HG03571 (cell line): Measurements from ENCODE around the gene ANKRD28.
"Not testable (repeated sequence)": the region's sequence is repeated elsewhere in the genome, so short reads cannot be mapped to it uniquely, and the experiment has no call there.

Experiments used
- ATAC-seq: cut with Tn5 transposase; IDR thresholded peaks from one replicate; pipeline ENCODE4 v1.9.1; 2021; ENCODE audit not compliant: unreplicated experiment

Gene ANKRD28

DNA sequence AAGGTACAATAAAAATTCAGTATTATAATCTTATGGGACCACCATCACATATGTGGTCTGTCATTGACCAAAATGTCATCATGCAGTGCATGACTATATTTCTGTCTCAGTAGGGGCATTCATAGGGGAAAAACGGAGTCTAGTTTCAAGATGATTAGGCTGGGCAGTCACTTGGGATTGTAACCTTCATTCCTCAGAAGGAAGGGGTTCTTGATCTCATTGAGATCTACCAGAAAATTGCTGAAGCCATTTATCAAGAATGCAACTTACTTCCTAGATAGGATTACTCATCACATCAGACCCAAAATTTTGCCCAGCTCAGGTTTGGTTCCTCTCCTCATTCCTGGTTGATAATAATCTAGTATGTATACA, 158.9 kb downstream of the ANKRD28 start:
- no peak for ATAC-seq

DNA sequence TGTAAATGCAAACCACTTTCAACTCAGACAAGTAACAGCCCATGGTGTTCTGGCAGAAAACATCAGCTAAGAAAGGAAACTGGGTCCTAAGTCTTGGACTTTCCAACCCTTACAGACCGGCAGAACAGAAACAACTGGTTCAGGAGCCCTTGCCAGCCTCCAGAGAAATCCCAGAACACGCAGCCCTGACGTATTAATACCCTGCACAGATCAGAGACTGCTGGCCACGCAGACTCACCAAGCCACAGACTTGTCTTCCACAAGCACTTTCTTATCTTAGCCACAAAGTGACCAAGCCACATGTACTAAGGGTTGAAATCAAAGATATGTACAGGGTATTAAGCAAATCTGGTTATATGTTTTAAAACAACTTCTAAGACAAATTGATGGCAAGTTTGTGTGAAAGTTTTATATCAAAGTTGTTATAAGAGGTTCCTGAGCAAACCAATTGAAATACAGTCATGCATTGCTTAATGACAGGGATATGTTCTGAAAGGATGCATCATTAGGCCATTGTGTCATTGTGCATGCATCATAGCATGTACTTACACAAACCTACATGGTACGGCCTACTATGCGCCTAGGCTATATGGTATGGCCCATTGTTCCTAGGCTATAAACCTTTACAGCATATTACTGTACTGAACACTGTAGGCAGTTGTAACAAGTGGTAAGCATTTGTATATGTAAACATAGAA, 159.4 kb downstream of the ANKRD28 start:
- ATAC-seq, result no peak

GRCh38 chr3:15637131-15637951, 160.4 kb downstream of the ANKRD28 start:
- ATAC-seq, result no peak

- no peak for ATAC-seq
Measured at GRCh38 chr3:15636028-15636709, 161.6 kb downstream of the ANKRD28 start.

- no peak for ATAC-seq
Measured at GRCh38 chr3:15635121-15635661, 162.6 kb downstream of the ANKRD28 start.

- ATAC-seq, result no peak
Measured at GRCh38 chr3:15634671-15635070, 163.1 kb downstream of the ANKRD28 start.

DNA sequence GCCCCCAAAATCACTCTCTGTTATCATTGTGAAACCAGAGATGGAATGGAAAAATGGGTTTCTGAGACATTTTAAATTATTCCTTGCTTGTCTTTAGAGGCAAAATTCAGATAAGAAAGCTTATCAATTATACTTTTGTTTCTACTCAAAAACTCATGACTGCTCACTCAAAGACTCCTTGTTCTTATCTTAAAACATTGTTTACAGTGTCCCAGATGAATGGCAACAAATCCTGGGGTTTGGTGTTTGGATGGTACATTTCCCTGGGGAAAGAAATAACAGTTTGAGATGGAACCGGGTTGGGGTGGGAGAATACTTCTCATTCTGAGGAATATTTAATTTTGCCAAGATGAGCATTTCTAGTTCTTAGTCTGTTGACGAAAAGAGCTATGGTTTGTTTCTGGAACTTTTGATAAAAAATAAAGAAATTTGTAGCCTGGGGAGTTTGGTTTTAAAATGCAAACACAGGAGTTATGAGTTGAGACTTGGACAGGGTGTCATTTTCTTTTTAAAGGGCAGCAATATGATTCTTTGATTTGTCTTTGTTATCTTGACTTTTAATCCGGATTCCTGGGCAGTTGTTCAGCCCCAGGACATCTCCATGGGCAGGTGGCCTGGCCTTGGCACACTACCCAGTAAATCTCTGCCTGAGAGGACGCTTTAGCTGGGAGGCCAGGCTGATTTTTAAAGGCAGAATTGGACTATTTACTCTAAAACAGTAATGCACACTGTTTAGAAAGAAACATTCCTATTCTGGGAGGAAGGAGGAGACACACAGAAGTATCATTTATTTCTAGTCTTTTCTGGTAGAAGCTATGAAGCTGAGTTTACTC, 163.8 kb downstream of the ANKRD28 start:
- ATAC-seq, result no peak

DNA sequence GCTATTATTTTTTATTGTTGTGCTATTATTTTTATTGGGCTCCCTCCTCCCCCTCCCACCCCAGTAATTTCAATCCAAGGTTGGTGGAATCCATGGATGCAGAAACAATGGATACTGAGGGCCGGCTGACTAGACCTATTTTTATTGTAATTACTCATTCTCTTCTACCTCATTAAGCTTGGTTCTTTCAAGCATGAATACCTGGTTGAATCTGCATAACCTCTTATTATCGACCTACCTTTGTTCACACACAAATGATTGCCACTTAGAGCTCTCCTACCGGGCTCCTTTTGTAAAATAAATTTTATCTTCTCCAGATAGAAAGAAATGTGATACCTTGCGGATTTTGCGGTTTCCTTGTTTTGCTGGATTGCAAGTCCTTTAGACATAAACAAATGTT, 164.6 kb downstream of the ANKRD28 start:
- no peak for ATAC-seq

DNA sequence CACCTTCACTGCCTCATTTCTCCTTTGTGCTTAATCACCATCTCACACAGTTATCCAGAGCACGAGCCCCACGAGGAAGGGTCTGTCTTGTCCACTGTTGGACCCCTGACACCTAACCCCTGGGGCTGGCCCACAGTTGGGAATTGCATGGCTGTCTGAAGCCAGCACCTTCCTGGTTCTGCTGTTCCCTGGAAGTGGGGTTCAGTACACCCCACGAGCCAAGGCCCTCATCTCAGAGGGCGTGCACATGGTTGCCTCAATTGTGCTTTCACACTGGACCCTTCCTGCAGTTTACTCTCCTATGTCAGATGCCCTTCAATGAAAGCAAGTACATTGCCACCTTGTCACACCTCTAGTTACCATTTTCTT, 165.6 kb downstream of the ANKRD28 start:
- no peak for ATAC-seq

DNA sequence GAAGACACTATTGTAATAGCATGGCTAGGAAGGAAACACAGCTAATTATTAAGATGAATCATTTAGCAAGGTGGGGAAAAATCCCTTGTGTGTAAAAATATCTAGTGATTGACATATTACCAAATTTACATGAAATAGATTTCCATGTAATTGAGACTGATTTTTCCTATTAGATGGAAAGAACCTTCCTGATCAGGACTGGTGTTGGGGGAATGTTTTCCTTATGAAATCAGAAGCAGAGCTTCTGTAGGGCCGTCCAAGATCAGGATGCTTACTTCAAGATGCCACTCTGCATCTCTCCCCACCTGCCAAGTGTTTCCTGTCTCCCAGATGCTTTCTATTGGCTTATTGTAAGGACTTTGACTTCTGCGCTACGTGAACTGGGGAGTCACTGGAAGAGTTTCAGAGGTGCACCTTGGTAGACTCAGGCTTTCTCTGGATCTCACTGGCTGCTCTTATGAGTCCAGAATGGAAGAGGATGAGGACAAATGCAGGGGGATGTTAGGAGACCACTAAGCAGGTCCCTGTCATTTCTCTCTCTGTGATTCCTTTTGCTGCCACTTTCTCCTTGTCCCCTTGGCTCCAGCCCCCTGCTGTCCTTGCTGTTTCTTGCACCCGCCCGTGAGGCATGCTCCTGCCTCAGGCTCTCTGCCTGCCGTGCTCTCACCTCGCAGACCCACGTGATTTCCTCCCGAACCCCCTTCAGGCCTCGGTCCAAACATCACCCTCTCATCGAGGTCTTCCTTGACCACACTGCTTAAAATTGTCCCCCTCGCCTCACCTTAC, 166.2 kb downstream of the ANKRD28 start:
- ATAC-seq, result no peak

- ATAC-seq, result peak; percentile 23
Measured at GRCh38 chr3:15630646-15631350, 167.0 kb downstream of the ANKRD28 start.

GRCh38 chr3:15629860-15630597, 167.8 kb downstream of the ANKRD28 start:
- peak; percentile 92 for ATAC-seq

- no peak for ATAC-seq
Measured at GRCh38 chr3:15628967-15629366, 168.8 kb downstream of the ANKRD28 start.

- no peak for ATAC-seq
Measured at GRCh38 chr3:15623535-15624440, 174.0 kb downstream of the ANKRD28 start.

GRCh38 chr3:15619659-15620464, 177.9 kb downstream of the ANKRD28 start:
- ATAC-seq, result not testable (repeated sequence)
